Daoy (cell line): ENCODE measurements around the gene PIGV. TPM values are rescaled to one million over a fixed set of nuclear protein-coding genes. Genes with fewer than 3 reads are reported as not detected.
"Not testable (repeated sequence)": the region's sequence is repeated elsewhere in the genome, so short reads cannot be mapped to it uniquely, and the experiment has no call there.

Source experiments
- DNase-seq: peaks from one replicate; pipeline ENCODE4 v3.0.0-alpha.2; 2015; ENCODE audit warnings: low read depth
- total RNA-seq: library from RNA; depleted of rRNA; stranded (reverse); fragments of >200 nt; shearing (Covaris generic); gene quantifications from 2 replicates; pipeline ENCODE4 v1.2.3, GENCODE V29; 2014; rRNA removed

The PIGV gene
- total RNA-seq, 1 experiment from 2014 or later: 7.9 TPM

- no peak for DNase-seq
Observed at GRCh38 chr1:26832249-26832960, 44.7 kb downstream of the PIGV start.

- DNase-seq: peak; percentile 35
Observed at GRCh38 chr1:26833432-26834405, 46.0 kb downstream of the PIGV start.

- DNase-seq: not testable (repeated sequence)
Observed at GRCh38 chr1:26837665-26838064, 49.9 kb downstream of the PIGV start.

GRCh38 chr1:26838474-26839338 lies 51.0 kb downstream of the PIGV start:
- DNase-seq: no peak

- DNase-seq: no peak
Observed at GRCh38 chr1:26839339-26839722, 51.6 kb downstream of the PIGV start.

- DNase-seq: no peak
Observed at GRCh38 chr1:26839779-26840178, 52.0 kb downstream of the PIGV start.

- no peak for DNase-seq
Observed at GRCh38 chr1:26844424-26845196, 56.9 kb downstream of the PIGV start.

GRCh38 chr1:26847826-26848225 lies 60.1 kb downstream of the PIGV start:
- DNase-seq: not testable (repeated sequence)

Other genes starting within 250 kb of the PIGV start
- gene ARID1A, start 91.9 kb upstream of the PIGV start, total RNA-seq: 12.4 and 12.6 TPM in 2 replicates
- 10.7 and 13.9 TPM in 2 replicates for gene ZDHHC18, start 38.7 kb downstream of the PIGV start, total RNA-seq
- 0.80 and 1.8 TPM in 2 replicates for gene SFN, start 75.2 kb downstream of the PIGV start, total RNA-seq
- gene GPN2, start 102.3 kb downstream of the PIGV start, total RNA-seq: 13.3 and 16.7 TPM in 2 replicates
- gene GPATCH3, start 112.5 kb downstream of the PIGV start, total RNA-seq: 9.2 and 9.9 TPM in 2 replicates
- not detected in 2 replicates for gene NR0B2, start 126.0 kb downstream of the PIGV start, total RNA-seq
- 121 and 134 TPM in 2 replicates for gene NUDC, start 133.8 kb downstream of the PIGV start, total RNA-seq
- gene KDF1, start 172.5 kb downstream of the PIGV start, total RNA-seq: 0.11 TPM in 1 of 2 replicates, not detected in the other
- gene TRNP1, start 205.7 kb downstream of the PIGV start, total RNA-seq: 3.3 and 4.4 TPM in 2 replicates
- 2.0 and 3.2 TPM in 2 replicates for gene TENT5B, start 224.9 kb downstream of the PIGV start, total RNA-seq